ENCODE measurements around the gene PAQR7. TPM values are rescaled to one million over a fixed set of nuclear protein-coding genes. Genes with fewer than 3 reads are reported as not detected.

The PAQR7 gene
- total and polyA plus RNA-seq, 2 experiments from 2014 or later, result 4.0 to 5.2 TPM

- no peak overlapping the region for H3K4me3 ChIP-seq
- no peak overlapping the region for H3K27ac ChIP-seq (ENCODE audit: low read depth)
- TF ChIP-seq NANOG (IDR thresholded peaks at IDR 0.05; ENCODE audit: borderline replicate concordance), result no peak
- TF ChIP-seq, protein P1, sequence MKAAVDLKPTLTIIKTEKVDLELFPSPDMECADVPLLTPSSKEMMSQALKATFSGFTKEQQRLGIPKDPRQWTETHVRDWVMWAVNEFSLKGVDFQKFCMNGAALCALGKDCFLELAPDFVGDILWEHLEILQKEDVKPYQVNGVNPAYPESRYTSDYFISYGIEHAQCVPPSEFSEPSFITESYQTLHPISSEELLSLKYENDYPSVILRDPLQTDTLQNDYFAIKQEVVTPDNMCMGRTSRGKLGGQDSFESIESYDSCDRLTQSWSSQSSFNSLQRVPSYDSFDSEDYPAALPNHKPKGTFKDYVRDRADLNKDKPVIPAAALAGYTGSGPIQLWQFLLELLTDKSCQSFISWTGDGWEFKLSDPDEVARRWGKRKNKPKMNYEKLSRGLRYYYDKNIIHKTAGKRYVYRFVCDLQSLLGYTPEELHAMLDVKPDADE (IDR thresholded peaks at IDR 0.05), result no peak
- TF ChIP-seq EZH2phosphoT487 (IDR thresholded peaks at IDR 0.05; ENCODE audit: unreplicated experiment), result no peak
- no peak for TF ChIP-seq ZNF114 (CRISPR knock-in tag; IDR thresholded peaks at IDR 0.05)
- TF ChIP-seq ZNF331 (CRISPR knock-in tag; IDR thresholded peaks at IDR 0.05; ENCODE audit: low read depth), result no peak
- TF ChIP-seq STAT1 (IDR thresholded peaks at IDR 0.05; ENCODE audit: unreplicated experiment), result no peak
- TF ChIP-seq JUNB (IDR thresholded peaks at IDR 0.05; ENCODE audit: unreplicated experiment), result no peak
- no peak for TF ChIP-seq EZH2 (IDR thresholded peaks at IDR 0.05; ENCODE audit: low read depth, unreplicated experiment)
- TF ChIP-seq, protein P2, sequence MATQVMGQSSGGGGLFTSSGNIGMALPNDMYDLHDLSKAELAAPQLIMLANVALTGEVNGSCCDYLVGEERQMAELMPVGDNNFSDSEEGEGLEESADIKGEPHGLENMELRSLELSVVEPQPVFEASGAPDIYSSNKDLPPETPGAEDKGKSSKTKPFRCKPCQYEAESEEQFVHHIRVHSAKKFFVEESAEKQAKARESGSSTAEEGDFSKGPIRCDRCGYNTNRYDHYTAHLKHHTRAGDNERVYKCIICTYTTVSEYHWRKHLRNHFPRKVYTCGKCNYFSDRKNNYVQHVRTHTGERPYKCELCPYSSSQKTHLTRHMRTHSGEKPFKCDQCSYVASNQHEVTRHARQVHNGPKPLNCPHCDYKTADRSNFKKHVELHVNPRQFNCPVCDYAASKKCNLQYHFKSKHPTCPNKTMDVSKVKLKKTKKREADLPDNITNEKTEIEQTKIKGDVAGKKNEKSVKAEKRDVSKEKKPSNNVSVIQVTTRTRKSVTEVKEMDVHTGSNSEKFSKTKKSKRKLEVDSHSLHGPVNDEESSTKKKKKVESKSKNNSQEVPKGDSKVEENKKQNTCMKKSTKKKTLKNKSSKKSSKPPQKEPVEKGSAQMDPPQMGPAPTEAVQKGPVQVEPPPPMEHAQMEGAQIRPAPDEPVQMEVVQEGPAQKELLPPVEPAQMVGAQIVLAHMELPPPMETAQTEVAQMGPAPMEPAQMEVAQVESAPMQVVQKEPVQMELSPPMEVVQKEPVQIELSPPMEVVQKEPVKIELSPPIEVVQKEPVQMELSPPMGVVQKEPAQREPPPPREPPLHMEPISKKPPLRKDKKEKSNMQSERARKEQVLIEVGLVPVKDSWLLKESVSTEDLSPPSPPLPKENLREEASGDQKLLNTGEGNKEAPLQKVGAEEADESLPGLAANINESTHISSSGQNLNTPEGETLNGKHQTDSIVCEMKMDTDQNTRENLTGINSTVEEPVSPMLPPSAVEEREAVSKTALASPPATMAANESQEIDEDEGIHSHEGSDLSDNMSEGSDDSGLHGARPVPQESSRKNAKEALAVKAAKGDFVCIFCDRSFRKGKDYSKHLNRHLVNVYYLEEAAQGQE (IDR thresholded peaks at IDR 0.05; ENCODE audit: unreplicated experiment), result no peak
- TF ChIP-seq CREB1 (CRISPR knock-in tag; IDR thresholded peaks at IDR 0.05; ENCODE audit: low read depth), result no peak
- TF ChIP-seq, protein P3, sequence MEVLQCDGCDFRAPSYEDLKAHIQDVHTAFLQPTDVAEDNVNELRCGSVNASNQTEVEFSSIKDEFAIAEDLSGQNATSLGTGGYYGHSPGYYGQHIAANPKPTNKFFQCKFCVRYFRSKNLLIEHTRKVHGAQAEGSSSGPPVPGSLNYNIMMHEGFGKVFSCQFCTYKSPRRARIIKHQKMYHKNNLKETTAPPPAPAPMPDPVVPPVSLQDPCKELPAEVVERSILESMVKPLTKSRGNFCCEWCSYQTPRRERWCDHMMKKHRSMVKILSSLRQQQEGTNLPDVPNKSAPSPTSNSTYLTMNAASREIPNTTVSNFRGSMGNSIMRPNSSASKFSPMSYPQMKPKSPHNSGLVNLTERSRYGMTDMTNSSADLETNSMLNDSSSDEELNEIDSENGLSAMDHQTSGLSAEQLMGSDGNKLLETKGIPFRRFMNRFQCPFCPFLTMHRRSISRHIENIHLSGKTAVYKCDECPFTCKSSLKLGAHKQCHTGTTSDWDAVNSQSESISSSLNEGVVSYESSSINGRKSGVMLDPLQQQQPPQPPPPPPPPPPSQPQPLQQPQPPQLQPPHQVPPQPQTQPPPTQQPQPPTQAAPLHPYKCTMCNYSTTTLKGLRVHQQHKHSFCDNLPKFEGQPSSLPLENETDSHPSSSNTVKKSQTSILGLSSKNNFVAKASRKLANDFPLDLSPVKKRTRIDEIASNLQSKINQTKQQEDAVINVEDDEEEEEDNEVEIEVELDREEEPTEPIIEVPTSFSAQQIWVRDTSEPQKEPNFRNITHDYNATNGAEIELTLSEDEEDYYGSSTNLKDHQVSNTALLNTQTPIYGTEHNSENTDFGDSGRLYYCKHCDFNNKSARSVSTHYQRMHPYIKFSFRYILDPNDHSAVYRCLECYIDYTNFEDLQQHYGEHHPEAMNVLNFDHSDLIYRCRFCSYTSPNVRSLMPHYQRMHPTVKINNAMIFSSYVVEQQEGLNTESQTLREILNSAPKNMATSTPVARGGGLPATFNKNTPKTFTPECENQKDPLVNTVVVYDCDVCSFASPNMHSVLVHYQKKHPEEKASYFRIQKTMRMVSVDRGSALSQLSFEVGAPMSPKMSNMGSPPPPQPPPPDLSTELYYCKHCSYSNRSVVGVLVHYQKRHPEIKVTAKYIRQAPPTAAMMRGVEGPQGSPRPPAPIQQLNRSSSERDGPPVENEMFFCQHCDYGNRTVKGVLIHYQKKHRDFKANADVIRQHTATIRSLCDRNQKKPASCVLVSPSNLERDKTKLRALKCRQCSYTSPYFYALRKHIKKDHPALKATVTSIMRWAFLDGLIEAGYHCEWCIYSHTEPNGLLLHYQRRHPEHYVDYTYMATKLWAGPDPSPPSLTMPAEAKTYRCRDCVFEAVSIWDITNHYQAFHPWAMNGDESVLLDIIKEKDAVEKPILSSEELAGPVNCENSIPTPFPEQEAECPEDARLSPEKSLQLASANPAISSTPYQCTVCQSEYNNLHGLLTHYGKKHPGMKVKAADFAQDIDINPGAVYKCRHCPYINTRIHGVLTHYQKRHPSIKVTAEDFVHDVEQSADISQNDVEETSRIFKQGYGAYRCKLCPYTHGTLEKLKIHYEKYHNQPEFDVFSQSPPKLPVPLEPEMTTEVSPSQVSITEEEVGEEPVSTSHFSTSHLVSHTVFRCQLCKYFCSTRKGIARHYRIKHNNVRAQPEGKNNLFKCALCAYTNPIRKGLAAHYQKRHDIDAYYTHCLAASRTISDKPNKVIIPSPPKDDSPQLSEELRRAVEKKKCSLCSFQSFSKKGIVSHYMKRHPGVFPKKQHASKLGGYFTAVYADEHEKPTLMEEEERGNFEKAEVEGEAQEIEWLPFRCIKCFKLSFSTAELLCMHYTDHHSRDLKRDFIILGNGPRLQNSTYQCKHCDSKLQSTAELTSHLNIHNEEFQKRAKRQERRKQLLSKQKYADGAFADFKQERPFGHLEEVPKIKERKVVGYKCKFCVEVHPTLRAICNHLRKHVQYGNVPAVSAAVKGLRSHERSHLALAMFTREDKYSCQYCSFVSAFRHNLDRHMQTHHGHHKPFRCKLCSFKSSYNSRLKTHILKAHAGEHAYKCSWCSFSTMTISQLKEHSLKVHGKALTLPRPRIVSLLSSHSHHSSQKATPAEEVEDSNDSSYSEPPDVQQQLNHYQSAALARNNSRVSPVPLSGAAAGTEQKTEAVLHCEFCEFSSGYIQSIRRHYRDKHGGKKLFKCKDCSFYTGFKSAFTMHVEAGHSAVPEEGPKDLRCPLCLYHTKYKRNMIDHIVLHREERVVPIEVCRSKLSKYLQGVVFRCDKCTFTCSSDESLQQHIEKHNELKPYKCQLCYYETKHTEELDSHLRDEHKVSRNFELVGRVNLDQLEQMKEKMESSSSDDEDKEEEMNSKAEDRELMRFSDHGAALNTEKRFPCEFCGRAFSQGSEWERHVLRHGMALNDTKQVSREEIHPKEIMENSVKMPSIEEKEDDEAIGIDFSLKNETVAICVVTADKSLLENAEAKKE (CRISPR knock-in tag; IDR thresholded peaks at IDR 0.05), result no peak
- no peaks in the 10 kb centered on the region for H3K4me1 ChIP-seq (ENCODE audit: insufficient read depth)
- ATAC-seq (no peak), DNase-seq (ENCODE audit: low spot score) (no peak)
- H3K27me3 ChIP-seq (ENCODE audit: insufficient read depth), result no peaks in the 10 kb centered on the region
- no peak overlapping the region for H3K4me2 ChIP-seq
- H4K20me1 ChIP-seq (replicated peaks; ENCODE audit: insufficient read depth), result peaks cover 32% of the 10 kb centered on the region
- Mint-ChIP-seq H3K27me3 (ENCODE audit: insufficient read depth, low read depth, poor library complexity) (peaks cover 2% of the 10 kb centered on the region), H3K4me1 (peaks cover 10% of the 10 kb centered on the region; the same call in 2 of the 3 replicates), H3K27ac (no peak overlapping the region), H3K9me3 (no peaks in the 10 kb centered on the region), H3K36me3 (ENCODE audit: low read depth) (no peaks in the 10 kb centered on the region; the same call in 2 of the 3 replicates), H3K4me3 (no peak overlapping the region)
- H3K79me2 ChIP-seq (replicated peaks; ENCODE audit: insufficient read depth), result peaks cover 99% of the 10 kb centered on the region
- H3K9me2 ChIP-seq (ENCODE audit: insufficient read depth), result no peaks in the 10 kb centered on the region
- no peak overlapping the region for H2AFZ ChIP-seq
- H3K36me3 ChIP-seq (ENCODE audit: insufficient read depth), result peaks cover 2% of the 10 kb centered on the region; the same call in 1 of the 2 replicates
- H3F3A ChIP-seq (replicated peaks; ENCODE audit: low read depth), result no peaks in the 10 kb centered on the region
These were observed 27.6 kb downstream of the PAQR7 start for GRCh38 chr1:25847929-25848328.

Measured in GM23338 (cell line).